Lung (tissue), 12 donors: ENCODE measurements around the gene BBLN. TPM values are rescaled to one million over a fixed set of nuclear protein-coding genes. Genes with fewer than 3 reads are reported as not detected.

Experiments
- ATAC-seq: fragments of 200-7000 bp; cut with Tn5 transposase; one replicate; pipeline ENCODE4 v1.9.1; 2020; ENCODE audit warnings: moderate number of reproducible peaks; ENCODE audit not compliant: insufficient read depth, low FRiP score
- DNase-seq, 3 donors: peaks; one replicate each; pipeline ENCODE4 v3.0.0-alpha.2; 2013 to 2017
- H3K27ac ChIP-seq, 2 donors: one replicate each; pipeline ENCODE4 v1.5.1; 2013; ENCODE audit warnings: mild to moderate bottlenecking in 2 of 2, moderate library complexity in 2 of 2, control low read depth in 1 of 2, inconsistent platforms in 1 of 2, low read depth in 1 of 2, low read length in 1 of 2
- H3K27me3 ChIP-seq, 3 donors: one replicate each; pipeline ENCODE4 v1.5.1; 2013; ENCODE audit warnings: low read length in 2 of 3; ENCODE audit not compliant: control insufficient read depth in 3 of 3, insufficient read depth in 3 of 3
- H3K36me3 ChIP-seq, 4 donors: one replicate each; pipeline ENCODE4 v1.5.1; 2013; ENCODE audit warnings: low read length in 4 of 4, mild to moderate bottlenecking in 1 of 4, moderate library complexity in 1 of 4; ENCODE audit not compliant: control insufficient read depth in 4 of 4, insufficient read depth in 4 of 4
- H3K4me1 ChIP-seq, 5 donors: one replicate each; pipeline ENCODE4 v1.5.1; 2013; ENCODE audit warnings: low read length in 5 of 5, mild to moderate bottlenecking in 2 of 5, moderate library complexity in 1 of 5; ENCODE audit not compliant: control insufficient read depth in 5 of 5, insufficient read depth in 5 of 5
- H3K4me3 ChIP-seq: one replicate; pipeline ENCODE4 v1.5.1; 2013; ENCODE audit warnings: mild to moderate bottlenecking, control low read depth, moderate library complexity
- H3K9ac ChIP-seq, 2 donors: one replicate each; pipeline ENCODE4 v1.5.1; 2013; ENCODE audit warnings: low read length in 2 of 2, control low read depth in 1 of 2; ENCODE audit not compliant: insufficient read depth in 1 of 2
- H3K9me3 ChIP-seq, 4 donors: one replicate each; pipeline ENCODE4 v1.5.1; 2013; ENCODE audit warnings: low read length in 3 of 4, mild to moderate bottlenecking in 1 of 4, moderate library complexity in 1 of 4; ENCODE audit not compliant: control insufficient read depth in 4 of 4, insufficient read depth in 3 of 4
- WGBS, 2 donors: extraction: QIAGEN DNeasy Blood & Tissue Kit; methylation state at CpG; one replicate each; pipeline ENCODE4 v1.1.7; 2013; 5-methylcytosine and 5-hydroxymethylcytosine counted together
- polyA plus RNA-seq, 2 donors: library from polyadenylated mRNA; stranded (reverse); fragments of 200-250 nt; gene quantifications; one replicate each; pipeline ENCODE4 v1.2.1, GENCODE V29; 2013
- total RNA-seq, 2 donors: library from RNA; depleted of rRNA in 1 of 2; stranded (reverse); fragments of >200 nt in 1 of 2; gene quantifications; one replicate each; pipeline ENCODE4 v1.2.1, GENCODE V29; 2014 to 2021
- TF ChIP-seq, protein P1 (sequence below): IDR thresholded peaks from 2 replicates; pipeline ENCODE4 v1.5.1; 2012; ENCODE audit warnings: mild to moderate bottlenecking; ENCODE audit errors: control extremely low read depth, extremely low read depth
- donor health status: control.
- donor health status: control.
- donor health status: Bipolar disorder and iron deficiency.
- donor health status: healthy.
- donor health status: DM: yes; HTN: yes; CAD: no.

BBLN gene
- total and polyA plus RNA-seq, 4 donors = 19.2 to 138 (median 61.6) TPM

DNA sequence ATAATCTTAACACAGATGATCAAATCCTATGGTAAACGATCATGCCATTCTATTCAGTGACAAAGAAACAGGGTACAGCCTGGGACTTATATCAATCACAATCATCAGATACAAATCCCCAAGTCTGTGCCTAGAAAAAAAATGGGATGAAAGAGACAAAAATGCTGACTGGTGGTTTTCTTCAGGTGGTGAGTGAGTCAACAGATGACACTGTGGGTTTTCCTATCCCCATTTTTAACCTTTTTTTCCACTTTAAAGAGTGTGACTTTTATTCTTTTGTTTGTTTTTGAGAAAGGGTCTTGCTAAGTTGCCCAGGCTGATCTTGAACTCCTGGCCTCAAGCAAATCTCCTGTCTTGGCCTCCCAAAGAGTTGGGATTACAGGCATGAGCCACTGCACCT, 28.1 kb downstream of the BBLN start:
- Histone ChIP-seq H3K36me3 (peaks cover 3 to 33% (median 22%) of the 10 kb centered on the region in 4 donors), H3K4me3 (no peak overlapping the region), H3K9ac (no peak overlapping the region), H3K9me3 (no peaks in the 10 kb centered on the region), H3K27ac (no peak overlapping the region), H3K4me1 (peaks cover 0 to 12% (median 6%) of the 10 kb centered on the region in 5 donors), H3K27me3 (no peaks in the 10 kb centered on the region)
- WGBS, 2 donors = 74 to 83% methylated on average over 1 of the region's 1 CpG
- DNase-seq (no peak), ATAC-seq (no peak)
- TF ChIP-seq, protein P1, sequence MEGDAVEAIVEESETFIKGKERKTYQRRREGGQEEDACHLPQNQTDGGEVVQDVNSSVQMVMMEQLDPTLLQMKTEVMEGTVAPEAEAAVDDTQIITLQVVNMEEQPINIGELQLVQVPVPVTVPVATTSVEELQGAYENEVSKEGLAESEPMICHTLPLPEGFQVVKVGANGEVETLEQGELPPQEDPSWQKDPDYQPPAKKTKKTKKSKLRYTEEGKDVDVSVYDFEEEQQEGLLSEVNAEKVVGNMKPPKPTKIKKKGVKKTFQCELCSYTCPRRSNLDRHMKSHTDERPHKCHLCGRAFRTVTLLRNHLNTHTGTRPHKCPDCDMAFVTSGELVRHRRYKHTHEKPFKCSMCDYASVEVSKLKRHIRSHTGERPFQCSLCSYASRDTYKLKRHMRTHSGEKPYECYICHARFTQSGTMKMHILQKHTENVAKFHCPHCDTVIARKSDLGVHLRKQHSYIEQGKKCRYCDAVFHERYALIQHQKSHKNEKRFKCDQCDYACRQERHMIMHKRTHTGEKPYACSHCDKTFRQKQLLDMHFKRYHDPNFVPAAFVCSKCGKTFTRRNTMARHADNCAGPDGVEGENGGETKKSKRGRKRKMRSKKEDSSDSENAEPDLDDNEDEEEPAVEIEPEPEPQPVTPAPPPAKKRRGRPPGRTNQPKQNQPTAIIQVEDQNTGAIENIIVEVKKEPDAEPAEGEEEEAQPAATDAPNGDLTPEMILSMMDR = no peak

DNA sequence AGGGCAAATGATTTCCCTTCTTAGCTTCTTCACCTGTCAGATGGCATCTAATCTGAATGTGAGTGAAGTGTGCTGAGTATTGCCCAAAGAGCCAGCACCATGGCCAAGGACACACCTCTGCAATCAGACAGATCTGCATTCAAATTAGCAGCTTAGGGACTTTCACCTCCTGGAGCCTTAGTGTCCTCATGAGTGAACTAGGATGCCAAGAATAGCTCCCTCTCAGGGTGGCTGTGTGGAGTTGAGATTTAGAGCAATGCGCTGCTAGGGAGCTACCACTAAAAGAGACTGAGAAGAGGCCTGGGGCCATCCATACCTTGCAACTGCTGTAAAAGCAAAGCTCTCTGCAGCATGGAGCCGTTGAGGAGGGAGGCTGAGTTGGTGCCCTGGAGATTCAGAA, 29.9 kb downstream of the BBLN start:
- Histone ChIP-seq H3K9me3 (no peaks in the 10 kb centered on the region), H3K4me1 (peaks cover 0 to 12% (median 6%) of the 10 kb centered on the region in 5 donors), H3K27ac (no peak overlapping the region), H3K27me3 (no peaks in the 10 kb centered on the region), H3K9ac (no peak overlapping the region), H3K36me3 (peaks cover 0 to 27% (median 18%) of the 10 kb centered on the region in 4 donors), H3K4me3 (no peak overlapping the region)
- ATAC-seq (no peak), DNase-seq (no peak)
- TF ChIP-seq, protein P1 = no peak
- WGBS, 2 donors = 87% methylated on average over 2 of the region's 2 CpGs

DNA sequence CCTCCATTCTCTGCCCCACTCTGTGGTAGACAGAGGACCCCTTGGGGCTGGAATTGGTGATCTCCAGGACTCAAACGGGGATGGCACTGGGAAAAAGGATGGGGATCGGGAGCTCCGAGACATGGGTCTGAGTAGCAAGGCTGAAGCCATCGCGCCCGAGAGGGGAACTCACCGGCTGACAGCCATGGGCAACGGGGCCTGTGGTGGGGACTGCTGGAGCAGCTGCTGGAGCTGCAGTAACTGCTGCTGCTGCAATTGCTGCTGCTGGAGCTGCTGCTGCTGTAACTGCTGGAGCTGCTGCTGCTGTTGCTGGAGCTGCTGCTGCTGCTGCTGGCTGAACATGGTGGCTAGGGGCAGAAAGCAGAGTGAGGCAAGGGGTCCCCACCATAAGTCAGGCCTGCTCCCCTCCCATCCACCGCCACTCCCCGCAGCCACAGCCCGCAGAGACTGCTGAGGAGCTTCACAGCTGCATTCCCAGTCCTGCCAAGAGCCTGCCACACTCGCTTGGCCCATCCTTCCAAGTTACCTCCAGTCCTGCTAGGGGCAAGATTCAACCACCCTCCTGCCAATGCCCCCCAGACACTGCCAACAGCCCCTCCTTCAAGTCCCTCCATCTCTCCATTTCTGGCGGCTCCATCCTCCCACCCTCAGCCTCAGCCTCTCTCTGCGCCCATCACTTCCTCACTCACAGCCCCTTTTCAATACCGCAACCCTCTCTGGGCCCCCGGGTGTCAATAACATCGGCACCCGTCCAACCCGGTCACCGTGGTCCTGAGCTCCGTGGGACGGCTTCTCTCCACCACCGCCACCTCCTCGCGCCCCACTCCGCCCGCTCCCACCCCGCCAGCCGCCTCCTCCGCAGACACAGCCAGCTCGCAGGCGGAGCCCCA, 30.7 kb downstream of the BBLN start:
- TF ChIP-seq, protein P1 = no peak
- Histone ChIP-seq H3K4me3 (peak overlapping the region; percentile 76), H3K9ac (peak overlapping the region; percentile 48 to 63), H3K36me3 (peaks cover 0 to 23% (median 12%) of the 10 kb centered on the region in 4 donors), H3K27ac (peak overlapping the region; percentile 89 to 95), H3K4me1 (peaks cover 0 to 12% (median 6%) of the 10 kb centered on the region in 5 donors), H3K9me3 (no peaks in the 10 kb centered on the region), H3K27me3 (no peaks in the 10 kb centered on the region)
- WGBS, 2 donors = 22 to 29% methylated on average over 26 to 32 of the region's 32 CpGs
- peak in 2 of 3 donors; percentile 15 to 20 for DNase-seq
- ATAC-seq = peak; percentile 8
